Mucosa of stomach (tissue), 1 donor: ENCODE results near the gene TYMS.

Experiments
- H3K27me3 ChIP-seq: one replicate; pipeline ENCODE4 v1.7.0; 2013; ENCODE audit warnings: mild to moderate bottlenecking, low read length; ENCODE audit not compliant: control insufficient read depth, insufficient read depth
- H3K36me3 ChIP-seq: one replicate; pipeline ENCODE4 v1.7.0; 2013; ENCODE audit warnings: low read length; ENCODE audit not compliant: control insufficient read depth, insufficient read depth
- H3K4me1 ChIP-seq: one replicate; pipeline ENCODE4 v1.7.0; 2013; ENCODE audit warnings: mild to moderate bottlenecking, low read length; ENCODE audit not compliant: control insufficient read depth, insufficient read depth
- H3K4me3 ChIP-seq: one replicate; pipeline ENCODE4 v1.7.0; 2013; ENCODE audit warnings: low read length
- H3K9ac ChIP-seq: one replicate; pipeline ENCODE4 v1.7.0; 2013; ENCODE audit warnings: mild to moderate bottlenecking, low read length, moderate library complexity
- H3K9me3 ChIP-seq: one replicate; pipeline ENCODE4 v1.7.0; 2013; ENCODE audit warnings: mild to moderate bottlenecking, low read length, moderate library complexity; ENCODE audit not compliant: control insufficient read depth
- donor health status: Pancreatic carcinoma.

The TYMS gene

DNA sequence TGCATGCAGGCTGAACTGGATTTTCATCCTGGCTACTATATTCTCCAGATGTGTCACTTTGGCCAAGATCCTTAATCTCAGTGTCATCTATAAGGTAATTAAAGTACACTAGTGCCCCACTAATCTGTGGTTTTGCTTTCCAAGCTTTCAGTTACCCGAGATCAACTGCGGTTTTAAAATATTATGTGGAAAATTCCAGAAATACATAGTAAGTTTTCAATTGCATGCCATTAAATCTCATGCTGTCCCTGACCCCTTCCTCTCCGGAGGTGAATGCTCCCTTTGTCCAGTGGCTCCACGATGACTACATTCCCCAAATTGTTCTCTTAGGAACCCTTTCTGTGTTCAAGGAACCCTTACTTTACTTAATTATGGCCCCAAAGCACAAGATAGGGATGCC, 5.3 kb upstream of the TYMS start:
- H3K36me3 ChIP-seq = no peaks in the 10 kb centered on the region
- H3K9me3 ChIP-seq = no peaks in the 10 kb centered on the region
- H3K4me1 ChIP-seq = no peaks in the 10 kb centered on the region
- H3K4me3 ChIP-seq = no peak overlapping the region
- H3K27me3 ChIP-seq = no peaks in the 10 kb centered on the region
- H3K9ac ChIP-seq = no peak overlapping the region

DNA sequence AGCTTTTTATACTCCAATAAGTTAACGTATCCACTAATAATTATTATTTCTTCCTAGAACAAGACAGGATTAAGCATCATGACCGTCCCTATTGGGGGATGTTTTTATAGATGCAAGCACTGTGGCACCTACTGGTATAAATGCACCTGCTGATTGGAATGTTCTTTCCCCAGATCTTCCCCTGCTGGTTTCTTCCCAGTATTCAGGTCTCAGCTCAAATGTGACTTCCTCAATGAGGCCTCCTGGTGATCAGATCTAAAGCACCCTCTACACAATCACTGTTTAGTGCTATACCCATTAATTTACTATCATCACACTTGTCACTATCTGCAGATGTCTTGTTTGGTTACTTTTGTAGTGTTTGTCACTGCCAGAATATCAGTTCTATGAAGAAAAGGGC, 3.9 kb upstream of the TYMS start:
- no peaks in the 10 kb centered on the region for H3K9me3 ChIP-seq
- H3K36me3 ChIP-seq = no peaks in the 10 kb centered on the region
- H3K4me1 ChIP-seq = peaks cover under 1% of the 10 kb centered on the region
- H3K9ac ChIP-seq = no peak overlapping the region
- no peaks in the 10 kb centered on the region for H3K27me3 ChIP-seq
- H3K4me3 ChIP-seq = no peak overlapping the region

DNA sequence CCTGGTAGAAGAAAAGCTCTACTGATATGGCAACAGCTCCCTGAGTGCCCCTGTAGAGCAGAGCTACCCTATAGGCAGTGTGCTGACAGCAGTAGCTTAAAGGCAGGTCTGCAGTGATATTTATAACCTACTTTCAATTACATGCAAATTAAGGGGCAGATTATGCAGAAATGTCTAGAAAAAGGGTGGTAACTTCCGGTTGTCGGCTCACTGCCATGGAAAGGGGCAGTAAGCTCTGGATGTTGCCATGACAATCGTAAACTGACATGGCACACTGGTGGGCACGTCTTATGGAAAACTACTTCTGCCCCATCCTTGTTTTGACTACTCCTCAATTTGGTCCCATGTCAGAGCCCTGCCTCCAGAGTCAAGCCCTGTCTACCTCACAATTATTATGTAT, 2.9 kb upstream of the TYMS start:
- Histone ChIP-seq H3K9ac (no peak overlapping the region), H3K4me1 (peaks cover 4% of the 10 kb centered on the region), H3K36me3 (no peaks in the 10 kb centered on the region), H3K27me3 (no peaks in the 10 kb centered on the region), H3K4me3 (no peak overlapping the region), H3K9me3 (no peaks in the 10 kb centered on the region)

DNA sequence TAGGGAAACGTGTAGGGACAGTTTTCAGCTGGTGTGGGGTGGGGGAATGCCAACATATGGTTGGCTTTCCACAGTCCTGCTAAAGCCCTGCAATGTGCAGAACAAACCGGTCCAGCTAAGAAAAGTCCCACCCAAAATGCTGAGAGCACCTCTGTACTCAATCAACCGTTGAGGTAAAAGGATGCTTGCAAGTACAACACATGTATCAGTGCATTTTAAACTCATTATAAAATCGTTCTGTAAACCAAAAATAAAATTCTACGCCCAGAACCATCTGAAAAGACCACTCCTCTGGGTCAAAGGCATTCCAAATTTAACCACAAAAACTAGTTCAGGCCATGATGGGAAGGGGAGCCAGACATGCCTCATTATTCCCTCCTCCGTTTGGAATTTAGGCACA, 2.0 kb upstream of the TYMS start:
- no peak overlapping the region for H3K9ac ChIP-seq
- no peaks in the 10 kb centered on the region for H3K36me3 ChIP-seq
- peaks cover 4% of the 10 kb centered on the region for H3K4me1 ChIP-seq
- H3K4me3 ChIP-seq = no peak overlapping the region
- no peaks in the 10 kb centered on the region for H3K27me3 ChIP-seq
- no peaks in the 10 kb centered on the region for H3K9me3 ChIP-seq

DNA sequence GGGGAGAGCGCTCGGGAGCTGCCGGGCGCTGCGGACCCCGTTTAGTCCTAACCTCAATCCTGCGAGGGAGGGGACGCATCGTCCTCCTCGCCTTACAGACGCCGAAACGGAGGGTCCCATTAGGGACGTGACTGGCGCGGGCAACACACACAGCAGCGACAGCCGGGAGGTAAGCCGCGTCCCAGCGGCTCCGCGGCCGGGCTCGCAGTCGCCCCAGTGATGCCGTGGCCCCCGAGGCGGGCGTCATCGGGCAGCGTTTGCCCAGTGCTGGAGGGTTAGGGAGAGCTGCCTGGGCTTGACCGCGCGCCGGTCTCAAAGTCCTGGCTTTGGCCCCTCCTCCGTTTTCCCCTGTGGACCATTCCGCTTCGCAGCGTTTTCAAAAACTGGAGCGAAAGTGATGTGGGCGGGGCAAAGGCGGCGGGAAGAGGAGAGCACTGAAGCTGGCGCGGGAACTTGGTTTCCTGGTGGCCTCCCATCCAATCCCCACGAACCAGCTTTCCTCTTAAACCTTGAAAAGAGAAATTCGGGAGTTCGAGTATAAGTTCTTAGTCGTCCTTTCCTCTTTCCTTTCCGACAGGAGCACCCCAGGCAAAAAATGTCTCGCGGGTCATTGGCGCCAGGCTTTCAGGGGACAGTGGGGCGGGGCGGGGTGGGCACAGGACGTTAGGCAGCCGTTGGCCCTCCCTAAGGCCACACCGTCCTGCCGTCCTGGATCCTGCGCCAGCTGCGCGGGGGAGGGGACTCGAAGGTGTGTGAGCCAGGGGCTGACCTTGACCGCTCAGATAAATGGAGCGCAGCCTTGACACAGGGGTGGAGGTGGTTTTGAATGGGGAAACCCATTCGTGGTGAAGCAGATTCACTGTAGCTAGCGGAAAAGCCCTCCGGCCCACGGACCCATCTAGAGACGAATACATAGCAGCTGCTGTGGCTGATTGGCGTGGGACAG, 821 bp downstream of the TYMS start:
- Histone ChIP-seq H3K4me3 (peak overlapping the region; percentile 60), H3K36me3 (no peaks in the 10 kb centered on the region), H3K9me3 (no peaks in the 10 kb centered on the region), H3K9ac (peak overlapping the region; percentile 51), H3K27me3 (no peaks in the 10 kb centered on the region), H3K4me1 (peaks cover 4% of the 10 kb centered on the region)

DNA sequence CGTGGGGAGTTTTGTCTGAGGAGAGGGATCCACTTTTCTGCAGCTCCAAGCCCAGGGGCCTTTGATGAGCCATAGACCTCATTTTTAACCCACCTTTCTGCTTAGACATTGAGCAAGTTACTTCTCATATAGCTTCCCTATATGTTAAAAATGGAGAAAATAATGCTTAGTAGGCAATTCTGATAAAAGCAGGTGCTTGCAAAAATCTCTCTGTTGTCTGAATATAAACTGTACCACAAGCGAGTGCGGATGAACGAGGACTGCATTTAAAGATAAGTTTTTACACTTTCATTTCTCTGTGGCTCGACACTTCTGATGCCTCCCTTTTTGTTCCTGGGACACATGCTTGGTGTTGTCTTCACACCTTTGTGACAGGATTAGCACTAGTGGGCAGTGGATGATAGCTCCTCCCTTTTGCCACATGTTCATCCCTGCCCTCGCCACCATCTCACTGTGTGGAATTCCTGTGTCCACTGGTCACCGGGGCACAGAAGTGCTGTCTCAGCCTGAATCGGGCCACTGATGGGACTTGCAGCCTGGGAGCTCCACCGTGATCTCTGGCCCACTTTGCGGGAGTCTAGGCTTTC, 1.6 kb downstream of the TYMS start:
- H3K4me3 ChIP-seq = no peak overlapping the region
- H3K9me3 ChIP-seq = no peaks in the 10 kb centered on the region
- H3K36me3 ChIP-seq = no peaks in the 10 kb centered on the region
- peaks cover 4% of the 10 kb centered on the region for H3K4me1 ChIP-seq
- H3K27me3 ChIP-seq = no peaks in the 10 kb centered on the region
- peak overlapping the region; percentile 51 for H3K9ac ChIP-seq

DNA sequence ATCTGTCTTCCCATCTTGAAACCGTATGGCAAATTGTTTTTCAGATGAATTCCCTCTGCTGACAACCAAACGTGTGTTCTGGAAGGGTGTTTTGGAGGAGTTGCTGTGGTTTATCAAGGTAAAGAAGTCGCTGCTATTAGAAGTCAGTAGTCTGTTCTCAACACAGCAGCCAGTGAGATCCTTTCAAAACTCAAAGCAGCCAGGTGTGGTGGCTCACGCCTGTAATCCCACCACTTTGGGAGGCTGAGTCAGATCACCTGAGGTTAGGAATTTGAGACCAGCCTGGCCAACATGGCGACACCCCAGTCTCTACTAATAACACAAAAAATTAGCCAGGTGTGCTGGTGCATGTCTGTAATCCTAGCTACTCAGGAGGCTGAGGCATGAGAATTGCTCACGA, 2.1 kb downstream of the TYMS start:
- H3K4me3 ChIP-seq = no peak overlapping the region
- no peaks in the 10 kb centered on the region for H3K27me3 ChIP-seq
- H3K9me3 ChIP-seq = no peaks in the 10 kb centered on the region
- peaks cover 4% of the 10 kb centered on the region for H3K4me1 ChIP-seq
- no peak overlapping the region for H3K9ac ChIP-seq
- H3K36me3 ChIP-seq = no peaks in the 10 kb centered on the region

DNA sequence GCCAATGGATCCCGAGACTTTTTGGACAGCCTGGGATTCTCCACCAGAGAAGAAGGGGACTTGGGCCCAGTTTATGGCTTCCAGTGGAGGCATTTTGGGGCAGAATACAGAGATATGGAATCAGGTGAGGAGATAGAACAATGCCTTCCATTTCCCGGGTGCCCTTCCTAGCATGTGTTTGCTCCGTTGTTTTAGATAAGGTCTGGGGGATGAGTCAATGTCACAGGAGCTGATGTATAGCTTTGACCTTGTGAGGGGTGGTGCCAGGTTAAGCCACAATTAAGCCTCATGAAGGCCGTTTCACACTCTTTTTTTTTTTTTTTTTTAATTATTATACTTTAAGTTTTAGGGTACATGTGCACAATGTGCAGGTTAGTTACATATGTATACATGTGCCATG, 4.7 kb downstream of the TYMS start:
- Histone ChIP-seq H3K27me3 (no peaks in the 10 kb centered on the region), H3K9ac (no peak overlapping the region), H3K4me3 (no peak overlapping the region)

DNA sequence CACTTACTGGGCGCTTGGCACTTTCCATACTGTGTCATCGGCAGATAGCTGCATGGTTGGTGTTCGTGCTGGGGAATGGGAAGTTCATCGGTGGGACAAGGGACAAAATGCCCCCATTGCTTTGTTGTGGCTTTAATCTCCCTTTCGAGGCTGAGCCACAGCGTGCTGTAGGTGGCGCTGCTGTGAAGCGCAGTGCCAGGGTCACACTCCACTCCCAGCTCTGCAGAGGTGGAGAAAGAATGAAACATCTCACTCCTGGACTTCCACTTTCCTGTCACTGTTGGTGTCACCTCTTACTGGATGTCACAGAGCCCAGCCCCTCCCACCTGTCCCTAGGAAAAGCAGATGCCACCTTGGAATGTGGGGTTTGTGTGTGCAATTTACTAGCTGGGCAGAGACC, 8.7 kb downstream of the TYMS start:
- no peak overlapping the region for H3K4me3 ChIP-seq
- H3K36me3 ChIP-seq = no peaks in the 10 kb centered on the region
- no peak overlapping the region for H3K9ac ChIP-seq
- H3K27me3 ChIP-seq = no peaks in the 10 kb centered on the region
- no peaks in the 10 kb centered on the region for H3K9me3 ChIP-seq
- no peaks in the 10 kb centered on the region for H3K4me1 ChIP-seq

More for the DNA sequence above, 4.7 kb downstream of the TYMS start:
- Histone ChIP-seq H3K9me3 (no peaks in the 10 kb centered on the region), H3K36me3 (no peaks in the 10 kb centered on the region), H3K4me1 (peaks cover 4% of the 10 kb centered on the region)

DNA sequence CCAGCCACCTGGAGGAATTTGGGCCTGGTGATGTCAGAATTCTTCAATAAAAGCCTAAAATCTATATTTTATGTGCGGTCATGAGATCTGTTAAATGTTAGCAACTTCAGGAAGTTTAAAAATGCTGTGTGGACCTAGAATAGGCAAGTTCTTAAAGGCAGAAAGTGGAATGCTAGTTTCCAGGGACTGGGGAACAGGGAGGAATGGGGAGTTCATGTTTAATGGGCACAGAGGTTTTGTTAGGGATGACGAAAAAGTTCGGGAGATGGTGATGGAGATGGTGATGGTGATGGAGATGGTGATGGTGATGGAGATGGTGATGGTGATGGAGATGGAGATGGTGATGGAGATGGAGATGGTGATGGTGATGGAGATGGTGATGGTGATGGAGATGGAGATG, 9.2 kb downstream of the TYMS start:
- Histone ChIP-seq H3K27me3 (no peaks in the 10 kb centered on the region), H3K4me1 (no peaks in the 10 kb centered on the region), H3K36me3 (no peaks in the 10 kb centered on the region), H3K9ac (no peak overlapping the region), H3K4me3 (no peak overlapping the region), H3K9me3 (no peaks in the 10 kb centered on the region)

DNA sequence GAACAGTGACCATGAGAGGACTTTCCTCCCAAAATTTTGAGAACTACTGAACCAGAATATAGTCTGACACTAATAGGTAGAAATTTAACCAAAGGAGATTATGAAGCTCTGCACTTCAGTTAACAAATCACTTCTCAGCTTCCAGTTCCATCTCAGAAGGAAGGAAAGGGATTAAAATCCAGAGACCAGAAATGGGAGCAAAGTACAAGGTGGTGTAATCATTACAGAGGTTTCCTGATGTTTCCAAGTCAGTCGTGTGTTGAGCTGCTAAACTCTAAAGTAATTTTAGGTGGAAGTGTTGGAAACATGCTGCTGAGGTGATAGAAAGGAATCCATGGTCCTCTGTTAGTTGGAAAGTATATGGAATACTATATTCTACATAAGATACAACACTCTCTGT, 10.8 kb downstream of the TYMS start:
- Histone ChIP-seq H3K4me1 (no peaks in the 10 kb centered on the region), H3K36me3 (no peaks in the 10 kb centered on the region), H3K27me3 (no peaks in the 10 kb centered on the region), H3K4me3 (no peak overlapping the region), H3K9ac (no peak overlapping the region), H3K9me3 (no peaks in the 10 kb centered on the region)

DNA sequence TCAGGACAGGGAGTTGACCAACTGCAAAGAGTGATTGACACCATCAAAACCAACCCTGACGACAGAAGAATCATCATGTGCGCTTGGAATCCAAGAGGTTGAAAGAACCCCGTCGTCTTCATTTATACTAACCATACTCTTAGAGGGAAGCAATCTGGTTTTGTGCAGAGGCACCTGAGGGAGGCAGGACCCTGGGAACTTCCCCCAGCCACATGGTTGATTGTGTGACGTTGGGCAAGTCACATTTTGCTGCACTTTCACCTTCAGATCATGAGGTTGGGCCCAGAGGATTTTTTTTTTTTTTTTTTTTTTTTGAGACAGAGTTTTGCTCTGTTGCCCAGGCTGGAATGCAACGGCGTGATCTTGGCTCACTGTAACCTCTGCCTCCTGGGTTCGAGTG, 11.6 kb downstream of the TYMS start:
- Histone ChIP-seq H3K9me3 (no peaks in the 10 kb centered on the region), H3K27me3 (no peaks in the 10 kb centered on the region), H3K4me3 (no peak overlapping the region), H3K9ac (no peak overlapping the region), H3K4me1 (no peaks in the 10 kb centered on the region), H3K36me3 (no peaks in the 10 kb centered on the region)
